ENCODE measurements around the gene LEUTX.

LEUTX gene

GRCh38 chr19:39778763-39779162 lies at the start of gene LEUTX:
Gene LEUTX (plus strand): TSS chr19:39778854. CDS start chr19:39778921, 67 bp downstream.
- no peak for TF ChIP-seq TCF12 (IDR thresholded peaks at IDR 0.05; ENCODE audit: low read depth)

GRCh38 chr19:39729594-39729993 lies 49.1 kb upstream of the LEUTX start:
- TF ChIP-seq FOXM1 (IDR thresholded peaks at IDR 0.05; ENCODE audit: borderline replicate concordance, low read depth) = no peak
- TF ChIP-seq USF1 (IDR thresholded peaks at IDR 0.05) = peak; percentile 23; the same call in 1 of the 2 replicates

GRCh38 chr19:39731685-39732084 lies 47.0 kb upstream of the LEUTX start:
- no peak for TF ChIP-seq YY1 (IDR thresholded peaks at IDR 0.05; ENCODE audit: low read depth)
- TF ChIP-seq EGR1 (IDR thresholded peaks at IDR 0.05) = no peak
- no peak for TF ChIP-seq TAF1 (IDR thresholded peaks at IDR 0.05; ENCODE audit: low read depth)
- no peak for TF ChIP-seq RAD21 (IDR thresholded peaks at IDR 0.05; ENCODE audit: low read depth)
- TF ChIP-seq TEAD4 (IDR thresholded peaks at IDR 0.05) = no peak
- no peak for TF ChIP-seq REST (IDR thresholded peaks at IDR 0.05; ENCODE audit: low read depth)
- no peak for TF ChIP-seq MAX (IDR thresholded peaks at IDR 0.05)
- TF ChIP-seq NFIC (IDR thresholded peaks at IDR 0.05) = no peak
- TF ChIP-seq EP300 (IDR thresholded peaks at IDR 0.05; ENCODE audit: borderline replicate concordance) = no peak
- no peak for TF ChIP-seq CREB1 (IDR thresholded peaks at IDR 0.05; ENCODE audit: low read depth)

- no peak for TF ChIP-seq CREB1 (IDR thresholded peaks at IDR 0.05; ENCODE audit: low read depth)
- TF ChIP-seq TAF1 (IDR thresholded peaks at IDR 0.05; ENCODE audit: low read depth) = no peak
- TF ChIP-seq TCF12 (IDR thresholded peaks at IDR 0.05; ENCODE audit: low read depth) = no peak
- no peak for TF ChIP-seq NFIC (IDR thresholded peaks at IDR 0.05)
- no peak for TF ChIP-seq FOXM1 (IDR thresholded peaks at IDR 0.05; ENCODE audit: borderline replicate concordance, low read depth)
- TF ChIP-seq USF1 (IDR thresholded peaks at IDR 0.05) = no peak
- no peak for TF ChIP-seq CEBPB (IDR thresholded peaks at IDR 0.05)
- TF ChIP-seq EGR1 (IDR thresholded peaks at IDR 0.05) = no peak
- no peak for TF ChIP-seq YY1 (IDR thresholded peaks at IDR 0.05; ENCODE audit: low read depth)
- TF ChIP-seq EP300 (IDR thresholded peaks at IDR 0.05; ENCODE audit: borderline replicate concordance) = no peak
- no peak for TF ChIP-seq TEAD4 (IDR thresholded peaks at IDR 0.05)
- TF ChIP-seq RAD21 (IDR thresholded peaks at IDR 0.05; ENCODE audit: low read depth) = no peak
Measured at GRCh38 chr19:39733841-39734240, 44.8 kb upstream of the LEUTX start.

GRCh38 chr19:39735688-39736087 lies 43.0 kb upstream of the LEUTX start:
- TF ChIP-seq TAF1 (IDR thresholded peaks at IDR 0.05; ENCODE audit: low read depth) (no peak), RAD21 (IDR thresholded peaks at IDR 0.05; ENCODE audit: low read depth) (no peak), TCF12 (IDR thresholded peaks at IDR 0.05; ENCODE audit: low read depth) (no peak), TEAD4 (IDR thresholded peaks at IDR 0.05) (no peak), YY1 (IDR thresholded peaks at IDR 0.05; ENCODE audit: low read depth) (no peak), REST (IDR thresholded peaks at IDR 0.05; ENCODE audit: low read depth) (no peak), CEBPB (IDR thresholded peaks at IDR 0.05) (no peak), CREB1 (IDR thresholded peaks at IDR 0.05; ENCODE audit: low read depth) (no peak), NFIC (IDR thresholded peaks at IDR 0.05) (no peak), MAX (IDR thresholded peaks at IDR 0.05) (no peak), USF1 (IDR thresholded peaks at IDR 0.05) (no peak), ZBTB7A (IDR thresholded peaks at IDR 0.05; ENCODE audit: low read depth) (no peak)

- TF ChIP-seq USF1 (IDR thresholded peaks at IDR 0.05) (no peak), EP300 (IDR thresholded peaks at IDR 0.05; ENCODE audit: borderline replicate concordance) (no peak), MAX (IDR thresholded peaks at IDR 0.05) (no peak), REST (IDR thresholded peaks at IDR 0.05; ENCODE audit: low read depth) (no peak), TEAD4 (IDR thresholded peaks at IDR 0.05) (no peak), TAF1 (IDR thresholded peaks at IDR 0.05; ENCODE audit: low read depth) (no peak)
Measured at GRCh38 chr19:39736088-39736487, 42.6 kb upstream of the LEUTX start.
